Calu3 (cell line): Measurements from ENCODE around the gene VSTM2B. TPM values are rescaled to one million over a fixed set of nuclear protein-coding genes. Genes with fewer than 3 reads are reported as not detected.

Experiments
- BruUV-seq: library from RNA; stranded (reverse); fragments of 400-500 nt; replicated peaks from 2 replicates; lab custom pipeline; 2021; lab: Mats Ljungman, UMichigan
- CTCF ChIA-PET: fragments of 300-600 bp; sonication (Branson Sonifier 250); formaldehyde crosslinking; loops from one replicate; lab custom pipeline; 2022; ENCODE audit warnings: antibody characterized with exemption; lab: Charles Lee
- DNase-seq: peaks from one replicate; pipeline ENCODE4 v3.0.0; 2022
- H3K27ac Mint-ChIP-seq: one replicate; pipeline ENCODE4 v1.8.0; 2022; ENCODE audit warnings: mixed read lengths; ENCODE audit not compliant: unreplicated experiment
- H3K27me3 Mint-ChIP-seq: one replicate; pipeline ENCODE4 v1.8.0; 2022; ENCODE audit warnings: mixed read lengths; ENCODE audit not compliant: unreplicated experiment
- H3K36me3 Mint-ChIP-seq: one replicate; pipeline ENCODE4 v1.8.0; 2022; ENCODE audit warnings: mild to moderate bottlenecking, moderate library complexity, mixed read lengths; ENCODE audit not compliant: insufficient read depth, unreplicated experiment
- H3K4me1 Mint-ChIP-seq: one replicate; pipeline ENCODE4 v1.8.0; 2022; ENCODE audit warnings: mild to moderate bottlenecking, low read depth, mixed read lengths; ENCODE audit not compliant: unreplicated experiment
- H3K4me3 Mint-ChIP-seq: one replicate; pipeline ENCODE4 v1.8.0; 2022; ENCODE audit warnings: mild to moderate bottlenecking, low read depth, moderate library complexity, mixed read lengths; ENCODE audit not compliant: unreplicated experiment
- H3K9me3 Mint-ChIP-seq: one replicate; pipeline ENCODE4 v1.8.0; 2022; ENCODE audit warnings: low read depth, mixed read lengths; ENCODE audit not compliant: unreplicated experiment
- intact Hi-C: fragments of 100-400 bp; cut with micrococcal nuclease; formaldehyde crosslinking; loops from one replicate; pipeline ENCODE4 v1.10.0; 2022; ENCODE audit not compliant: unreplicated experiment
- total RNA-seq: library from RNA; stranded (reverse); gene quantifications from 2 replicates; pipeline ENCODE4 v1.2.3, GENCODE V29; 2022
- TF ChIP-seq, protein P1 (sequence below): fragments of 200-600 bp; IDR thresholded peaks from one replicate; pipeline ENCODE4 v1.8.0; 2022; ENCODE audit warnings: antibody characterized with exemption; ENCODE audit not compliant: unreplicated experiment

The VSTM2B gene
- total RNA-seq, 1 experiment from 2014 or later: not detected

DNA sequence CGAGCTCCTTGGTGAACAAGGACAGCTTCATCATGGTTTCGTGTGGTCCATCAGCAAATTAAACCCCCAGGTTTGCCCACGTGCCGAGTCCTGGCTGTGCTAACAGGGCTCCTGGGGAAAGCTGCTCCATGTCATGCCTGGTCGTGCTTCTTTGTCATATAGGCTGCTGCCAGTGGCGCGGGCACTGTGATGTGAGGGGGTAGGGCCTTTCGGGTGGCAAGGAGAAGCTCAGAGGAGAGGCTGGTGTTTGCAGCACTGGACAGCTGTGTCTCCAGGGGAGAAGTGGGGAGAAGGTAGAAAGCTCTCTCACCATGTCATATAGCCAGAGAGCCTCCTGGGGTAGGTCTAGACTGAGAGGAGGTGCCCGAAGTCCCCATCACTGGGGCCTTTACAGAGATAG is 13.3 kb downstream of the VSTM2B start:
- intact Hi-C loops: no loop called here
- TF ChIP-seq, protein P1, sequence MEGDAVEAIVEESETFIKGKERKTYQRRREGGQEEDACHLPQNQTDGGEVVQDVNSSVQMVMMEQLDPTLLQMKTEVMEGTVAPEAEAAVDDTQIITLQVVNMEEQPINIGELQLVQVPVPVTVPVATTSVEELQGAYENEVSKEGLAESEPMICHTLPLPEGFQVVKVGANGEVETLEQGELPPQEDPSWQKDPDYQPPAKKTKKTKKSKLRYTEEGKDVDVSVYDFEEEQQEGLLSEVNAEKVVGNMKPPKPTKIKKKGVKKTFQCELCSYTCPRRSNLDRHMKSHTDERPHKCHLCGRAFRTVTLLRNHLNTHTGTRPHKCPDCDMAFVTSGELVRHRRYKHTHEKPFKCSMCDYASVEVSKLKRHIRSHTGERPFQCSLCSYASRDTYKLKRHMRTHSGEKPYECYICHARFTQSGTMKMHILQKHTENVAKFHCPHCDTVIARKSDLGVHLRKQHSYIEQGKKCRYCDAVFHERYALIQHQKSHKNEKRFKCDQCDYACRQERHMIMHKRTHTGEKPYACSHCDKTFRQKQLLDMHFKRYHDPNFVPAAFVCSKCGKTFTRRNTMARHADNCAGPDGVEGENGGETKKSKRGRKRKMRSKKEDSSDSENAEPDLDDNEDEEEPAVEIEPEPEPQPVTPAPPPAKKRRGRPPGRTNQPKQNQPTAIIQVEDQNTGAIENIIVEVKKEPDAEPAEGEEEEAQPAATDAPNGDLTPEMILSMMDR: no peak
- CTCF ChIA-PET: no interaction called here
- no peak for DNase-seq
- H3K4me3 Mint-ChIP-seq: no peak overlapping the region
- no TSS peak for BruUV-seq
- H3K9me3 Mint-ChIP-seq: no peaks in the 10 kb centered on the region
- no peaks in the 10 kb centered on the region for H3K4me1 Mint-ChIP-seq
- H3K36me3 Mint-ChIP-seq: no peaks in the 10 kb centered on the region
- peaks cover 13% of the 10 kb centered on the region for H3K27me3 Mint-ChIP-seq
- no peak overlapping the region for H3K27ac Mint-ChIP-seq

DNA sequence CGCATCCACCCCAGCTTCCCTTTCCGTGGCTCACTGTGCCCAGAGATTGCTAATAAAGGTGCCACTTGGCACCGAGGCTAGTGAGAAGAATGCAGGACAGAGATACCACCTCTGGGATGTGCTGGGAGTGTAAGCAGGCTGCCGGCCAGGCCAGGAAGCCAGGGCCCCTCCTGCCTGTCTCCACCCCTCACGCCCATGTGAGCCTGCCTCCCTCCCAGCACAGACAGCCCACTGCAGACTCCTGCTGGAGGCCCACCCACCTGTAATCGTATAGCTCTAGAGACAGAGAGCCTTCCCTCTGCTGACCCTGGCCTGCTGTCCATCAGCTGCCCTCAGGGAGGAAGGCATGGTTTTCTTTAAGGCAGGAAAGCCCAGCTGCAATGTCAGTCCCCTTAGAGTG is 13.9 kb downstream of the VSTM2B start:
- CTCF ChIA-PET: no interaction called here
- Mint-ChIP-seq H3K36me3 (no peaks in the 10 kb centered on the region), H3K4me3 (no peak overlapping the region), H3K4me1 (no peaks in the 10 kb centered on the region), H3K27ac (no peak overlapping the region), H3K27me3 (peaks cover 8% of the 10 kb centered on the region), H3K9me3 (no peaks in the 10 kb centered on the region)
- TF ChIP-seq, protein P1: no peak
- no peak for DNase-seq
- no TSS peak for BruUV-seq
- intact Hi-C loops: no loop called here

DNA sequence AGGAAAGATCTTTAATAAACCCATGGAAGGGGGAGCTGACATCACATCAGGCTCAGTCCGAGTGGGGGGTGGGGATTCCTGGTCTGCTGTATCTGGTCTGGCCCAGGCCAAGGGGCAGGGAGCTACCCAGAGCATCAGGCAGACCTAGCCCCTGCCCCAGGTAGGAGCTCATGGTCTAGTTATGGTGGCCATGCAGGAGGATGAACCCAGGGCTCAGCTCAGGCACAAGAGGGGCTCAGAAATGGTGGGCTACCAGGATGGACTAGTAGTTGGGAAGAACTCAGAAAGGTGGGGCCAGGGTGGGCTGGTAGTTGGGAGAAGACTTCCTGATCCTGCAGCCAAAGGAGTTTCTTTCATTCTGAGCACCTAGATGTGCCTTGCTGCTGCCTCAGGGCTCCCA is 14.3 kb downstream of the VSTM2B start:
- no peak for DNase-seq
- no peaks in the 10 kb centered on the region for H3K36me3 Mint-ChIP-seq
- peaks cover 8% of the 10 kb centered on the region for H3K27me3 Mint-ChIP-seq
- H3K27ac Mint-ChIP-seq: no peak overlapping the region
- no TSS peak for BruUV-seq
- TF ChIP-seq, protein P1: no peak
- H3K4me1 Mint-ChIP-seq: no peaks in the 10 kb centered on the region
- no peak overlapping the region for H3K4me3 Mint-ChIP-seq
- intact Hi-C loops: no loop called here
- CTCF ChIA-PET: no interaction called here
- no peaks in the 10 kb centered on the region for H3K9me3 Mint-ChIP-seq

DNA sequence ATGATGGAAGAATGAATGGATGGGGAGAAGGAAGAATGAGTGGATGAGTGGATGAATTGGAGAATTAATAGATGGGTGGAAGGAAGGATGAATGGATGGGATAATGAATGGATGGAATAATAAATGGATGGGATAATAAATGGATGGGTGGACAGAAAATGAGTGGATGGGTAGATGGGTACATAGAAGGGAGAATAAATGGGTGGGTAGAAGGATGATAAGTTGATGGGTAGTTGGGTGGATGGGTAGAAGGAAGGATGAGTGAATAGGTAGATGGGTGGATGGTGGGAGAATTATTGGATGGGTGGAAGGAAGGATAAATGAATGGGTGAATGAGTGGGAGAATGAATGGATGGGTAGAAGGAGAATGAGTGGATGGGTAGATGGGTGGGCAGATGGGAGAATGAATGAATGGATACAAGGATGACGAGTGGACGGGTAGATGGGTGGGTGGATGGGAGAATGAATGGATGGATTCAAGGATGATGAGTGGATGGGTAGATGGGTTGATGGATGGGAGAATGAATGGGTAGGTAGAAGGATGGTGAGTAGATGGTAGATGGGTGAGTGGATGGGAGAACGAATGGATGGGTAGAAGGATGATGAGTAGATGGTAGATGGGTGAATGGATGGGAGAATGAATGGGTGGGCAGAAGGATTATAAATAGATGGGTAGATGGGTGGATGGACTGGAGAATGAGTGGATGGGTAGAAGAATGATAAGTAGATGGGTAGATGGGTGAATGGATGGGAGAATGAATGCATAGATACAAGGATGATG is 15.9 kb downstream of the VSTM2B start:
- H3K4me1 Mint-ChIP-seq: no peaks in the 10 kb centered on the region
- no peak overlapping the region for H3K27ac Mint-ChIP-seq
- no peaks in the 10 kb centered on the region for H3K36me3 Mint-ChIP-seq
- no peak for DNase-seq
- H3K4me3 Mint-ChIP-seq: no peak overlapping the region
- peaks cover 16% of the 10 kb centered on the region for H3K27me3 Mint-ChIP-seq
- intact Hi-C loops: no loop called here
- H3K9me3 Mint-ChIP-seq: no peaks in the 10 kb centered on the region
- BruUV-seq: no TSS peak
- TF ChIP-seq, protein P1: no peak
- CTCF ChIA-PET: no interaction called here
